GM20431 (cell line): ENCODE data around the gene DPY19L1.
"Not testable (repeated sequence)": the region's sequence is repeated elsewhere in the genome, so short reads cannot be mapped to it uniquely, and the experiment has no call there.

Experiments used
- in situ Hi-C: fragments of 300-500 bp; cut with MseI, MboI; formaldehyde crosslinking; loops from one replicate; pipeline ENCODE4 v1.15.0; 2020; ENCODE audit warnings: low sequenced_read_pairs; ENCODE audit not compliant: unreplicated experiment

The DPY19L1 gene

DNA sequence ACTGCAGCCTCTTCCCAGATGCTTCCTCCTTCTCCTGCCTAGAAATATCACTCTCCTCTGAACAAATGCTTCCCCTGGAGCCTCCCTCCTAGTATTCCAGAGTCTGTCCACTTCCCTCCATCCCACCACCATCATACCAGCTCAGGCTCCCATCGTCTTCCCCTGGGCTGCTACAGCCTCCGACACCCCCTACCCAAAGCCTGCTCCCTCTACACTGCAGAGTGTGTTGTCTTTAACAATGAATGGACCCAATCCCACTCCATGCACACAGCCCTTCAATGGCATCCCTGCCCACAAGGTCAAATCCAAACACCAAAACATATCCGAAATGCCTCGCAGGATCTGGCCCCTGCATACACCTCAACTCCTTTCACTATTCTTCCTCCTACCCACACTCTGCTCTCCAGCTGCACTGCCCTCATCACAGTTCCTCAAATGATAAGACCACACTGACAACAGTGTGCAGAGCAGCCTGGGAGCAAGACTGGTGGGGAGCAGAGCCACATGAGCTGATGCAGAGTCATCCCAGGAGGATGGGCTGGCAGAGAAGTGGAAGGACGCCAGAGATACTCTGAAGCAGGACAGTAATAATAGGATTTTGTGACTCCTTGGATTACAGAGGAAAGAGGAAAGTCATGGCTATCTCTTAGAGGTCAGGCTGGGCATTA lies 40.7 kb downstream of the DPY19L1 start:
- in situ Hi-C loops, result not testable (repeated sequence)

- in situ Hi-C loops, result no loop called here
Measured at GRCh38 chr7:34995757-34996156, 41.5 kb downstream of the DPY19L1 start.

- in situ Hi-C loops, result no loop called here
Measured at GRCh38 chr7:34991938-34992840, 45.1 kb downstream of the DPY19L1 start.

GRCh38 chr7:34988442-34989125 lies 48.7 kb downstream of the DPY19L1 start:
- in situ Hi-C loops, result not testable (repeated sequence)

DNA sequence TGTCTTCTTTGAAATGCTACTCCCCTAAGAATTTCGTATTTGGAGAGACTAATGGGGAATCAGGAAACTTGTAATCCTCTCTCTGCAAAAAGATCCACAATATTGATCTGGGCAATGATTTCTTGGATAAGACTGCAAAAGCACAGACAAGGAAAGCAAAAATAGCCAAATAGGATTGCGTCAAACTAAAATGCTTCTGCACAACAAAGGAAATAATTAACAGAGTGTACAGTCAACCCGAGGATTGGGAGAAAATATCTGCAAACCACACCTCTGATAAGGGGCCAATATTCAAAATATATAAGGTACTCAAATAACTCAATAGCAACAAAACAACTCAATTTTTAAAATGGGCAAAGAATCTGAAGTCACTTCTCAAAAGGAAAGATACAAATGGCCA lies 52.1 kb downstream of the DPY19L1 start:
- in situ Hi-C loops, result not testable (repeated sequence)

DNA sequence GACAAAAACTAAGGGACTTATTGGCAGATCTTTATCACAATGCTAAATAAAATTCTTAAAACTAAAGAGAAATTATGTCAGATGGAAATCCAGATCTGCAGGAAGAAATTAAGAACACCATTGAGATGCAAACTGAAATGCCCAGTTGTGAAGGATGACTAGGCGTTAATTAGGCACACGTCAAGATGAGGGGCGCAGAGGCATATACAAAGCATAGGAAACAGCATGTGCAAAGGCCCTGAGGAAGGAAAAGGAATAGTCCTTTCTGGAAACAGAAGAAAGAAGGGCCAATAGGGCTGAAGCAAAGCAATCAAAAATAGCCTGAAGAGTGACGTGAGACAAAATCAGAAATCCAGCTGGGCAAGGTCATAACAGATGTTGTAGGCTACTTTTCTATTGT lies 53.1 kb downstream of the DPY19L1 start:
- in situ Hi-C loops, result not testable (repeated sequence)

- in situ Hi-C loops, result no loop called here
Measured at GRCh38 chr7:34982371-34983019, 54.8 kb downstream of the DPY19L1 start.

GRCh38 chr7:34979124-34979523 lies 58.2 kb downstream of the DPY19L1 start:
- in situ Hi-C loops, result not testable (repeated sequence)

- in situ Hi-C loops, result no loop called here
Measured at GRCh38 chr7:34973400-34973760, 63.9 kb downstream of the DPY19L1 start.

- in situ Hi-C loops, result not testable (repeated sequence)
Measured at GRCh38 chr7:34972739-34973399, 64.4 kb downstream of the DPY19L1 start.

GRCh38 chr7:34967818-34968217 lies 69.5 kb downstream of the DPY19L1 start:
- in situ Hi-C loops, result not testable (repeated sequence)

DNA sequence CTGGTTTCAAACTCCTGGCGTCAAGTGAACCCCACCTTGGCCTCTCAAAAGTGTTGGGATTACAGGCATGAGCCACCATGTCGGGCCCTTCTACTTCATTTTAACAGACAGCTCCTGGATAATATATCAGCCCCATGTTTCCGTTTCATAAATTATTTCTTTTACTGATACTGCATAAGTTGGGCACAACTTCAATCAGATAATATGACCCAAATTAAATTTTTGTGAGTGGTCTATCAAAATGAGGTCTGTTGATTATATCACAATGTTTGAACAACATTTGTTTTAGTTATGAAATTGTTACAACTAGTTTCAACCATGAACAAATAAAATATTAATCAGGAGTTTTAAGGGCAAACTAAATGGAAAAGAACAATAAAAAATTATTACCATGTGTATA lies 70.8 kb downstream of the DPY19L1 start:
- in situ Hi-C loops, result not testable (repeated sequence)

DNA sequence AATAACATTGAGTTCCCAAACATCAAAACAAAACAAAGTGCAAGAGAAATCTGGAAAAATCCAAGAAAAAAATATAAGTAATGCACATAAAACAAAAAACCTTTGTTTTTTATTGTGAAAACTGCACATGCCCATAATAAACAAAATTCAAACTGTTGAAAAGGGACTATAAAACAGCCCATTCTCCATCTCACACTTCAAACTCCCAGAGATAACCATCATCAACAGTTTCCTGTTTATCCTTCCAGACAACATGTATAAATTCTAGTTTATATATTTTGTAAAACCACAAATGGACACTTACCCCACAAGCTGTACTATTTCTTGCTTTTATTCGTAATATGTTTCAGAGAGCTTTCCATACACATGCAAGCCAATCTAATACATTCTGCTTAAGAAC lies 79.3 kb downstream of the DPY19L1 start:
- in situ Hi-C loops, result no loop called here

GRCh38 chr7:34952822-34953221 lies 84.5 kb downstream of the DPY19L1 start:
- in situ Hi-C loops, result no loop called here

DNA sequence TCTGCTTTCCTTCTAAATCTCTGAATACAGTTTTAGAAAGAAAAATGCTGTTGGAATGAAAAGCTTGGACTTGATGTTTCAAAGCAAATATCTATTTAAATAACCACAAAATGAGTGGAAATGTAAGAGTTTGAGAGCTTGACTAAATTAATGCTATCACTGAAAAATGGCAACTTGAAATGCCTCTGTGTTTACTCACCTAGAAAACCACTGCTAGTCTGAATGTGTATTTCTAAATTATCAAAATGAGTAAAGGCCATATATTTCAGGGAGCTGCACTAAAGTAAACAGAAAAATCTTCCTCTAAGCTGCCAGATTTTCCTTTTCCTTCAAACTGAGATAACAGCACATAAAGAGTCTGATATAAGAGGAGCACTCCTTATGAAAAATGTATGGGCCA lies 87.9 kb downstream of the DPY19L1 start:
- in situ Hi-C loops, result no loop called here

- in situ Hi-C loops, result not testable (repeated sequence)
Measured at GRCh38 chr7:34947427-34947826, 89.9 kb downstream of the DPY19L1 start.

DNA sequence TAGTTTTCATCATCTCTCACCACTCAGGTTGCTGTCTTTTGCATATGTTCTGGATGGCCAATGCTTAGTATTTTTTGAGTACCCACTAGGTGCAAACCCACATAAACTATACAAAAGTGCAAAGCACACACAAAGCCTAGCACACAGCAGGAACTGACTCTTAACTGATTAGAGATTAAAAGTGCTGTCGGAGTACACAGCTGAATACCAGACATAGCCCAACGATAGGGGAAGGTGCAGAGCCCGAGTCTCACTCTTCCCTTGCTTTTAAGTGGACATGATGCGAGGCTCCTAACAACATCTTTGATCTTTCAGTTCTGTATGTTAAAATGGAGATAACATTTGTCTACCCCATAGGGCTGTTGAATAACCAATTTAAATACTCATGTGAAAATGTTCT lies 90.8 kb downstream of the DPY19L1 start:
- in situ Hi-C loops, result no loop called here

DNA sequence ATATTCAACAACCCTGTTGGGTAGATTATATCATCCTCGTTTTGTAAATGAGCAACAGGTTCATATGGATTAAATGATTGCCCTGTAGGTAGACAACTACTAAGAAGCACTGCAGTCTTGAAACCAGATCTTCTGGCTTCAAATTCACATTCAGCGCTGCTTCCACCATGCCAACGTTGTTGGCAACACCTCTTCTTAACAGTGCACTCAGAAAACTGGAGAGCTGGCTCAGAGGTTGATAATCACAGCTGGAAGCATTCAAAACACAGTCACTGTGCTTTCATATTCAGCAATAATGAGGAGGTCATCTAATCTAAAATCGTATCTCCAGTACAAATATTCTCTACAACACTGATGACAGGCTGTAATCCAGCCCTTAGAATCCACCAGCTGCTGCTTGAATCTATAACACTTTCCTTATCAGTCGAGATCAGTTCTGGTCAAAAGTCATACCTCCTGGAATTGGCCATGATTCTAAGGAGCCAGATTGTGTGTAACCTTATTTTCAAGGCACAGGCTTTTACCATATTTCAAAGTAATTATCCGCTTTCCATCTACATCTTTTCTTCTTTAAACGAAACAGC lies 91.3 kb downstream of the DPY19L1 start:
- in situ Hi-C loops, result not testable (repeated sequence)

GRCh38 chr7:34939175-34939574 lies 98.1 kb downstream of the DPY19L1 start:
- in situ Hi-C loops, result no loop called here
